HG03025 (cell line): Measurements from ENCODE around the gene HIF1A.
"Not testable (repeated sequence)": the region's sequence is repeated elsewhere in the genome, so short reads cannot be mapped to it uniquely, and the experiment has no call there.

Experiments
- ATAC-seq: cut with Tn5 transposase; IDR thresholded peaks from one replicate; pipeline ENCODE4 v1.9.1; 2021; ENCODE audit warnings: mild to moderate bottlenecking, moderate library complexity; ENCODE audit not compliant: unreplicated experiment, low FRiP score

The HIF1A gene

DNA sequence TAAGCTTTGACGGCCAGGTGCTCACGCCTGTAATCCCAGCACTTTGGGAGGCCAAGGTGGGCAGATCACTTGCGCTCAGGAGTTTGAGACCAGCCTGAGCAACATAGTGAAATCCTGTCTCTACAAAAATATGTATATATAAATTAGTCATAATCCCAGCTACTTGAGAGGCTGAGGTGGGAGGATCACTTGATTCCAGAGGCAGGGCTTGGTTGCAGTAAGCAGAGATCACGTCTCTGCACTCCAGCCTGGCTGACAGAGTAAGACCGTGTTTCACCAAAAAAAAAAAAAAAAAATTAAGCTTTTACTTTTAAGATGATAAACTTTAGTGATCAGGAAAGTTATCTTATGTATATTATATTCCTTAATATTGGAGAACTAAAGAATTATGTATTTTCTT is 48.9 kb downstream of the HIF1A start:
- no peak for ATAC-seq

DNA sequence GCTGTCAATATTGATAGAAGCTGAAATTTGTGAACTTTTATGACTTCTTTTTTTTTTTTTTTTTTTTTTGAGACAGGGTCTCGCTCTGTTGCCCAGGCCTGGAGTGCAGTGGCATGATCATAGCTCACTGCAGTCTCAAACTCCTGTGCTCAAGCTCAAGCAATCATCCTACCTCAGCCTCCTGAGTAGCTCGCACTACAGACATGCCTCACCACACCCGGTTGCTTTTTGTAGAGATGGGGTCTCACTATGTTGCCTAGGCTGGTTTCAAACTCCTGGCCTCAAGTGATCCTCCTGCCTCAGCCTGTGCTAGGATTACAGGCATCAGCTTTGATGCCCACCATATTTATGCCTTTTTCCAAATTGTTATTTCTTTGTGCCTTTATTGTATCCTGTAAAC is 51.0 kb downstream of the HIF1A start:
- not testable (repeated sequence) for ATAC-seq

- no peak for ATAC-seq
These were observed 51.6 kb downstream of the HIF1A start for GRCh38 chr14:61746881-61747280.

DNA sequence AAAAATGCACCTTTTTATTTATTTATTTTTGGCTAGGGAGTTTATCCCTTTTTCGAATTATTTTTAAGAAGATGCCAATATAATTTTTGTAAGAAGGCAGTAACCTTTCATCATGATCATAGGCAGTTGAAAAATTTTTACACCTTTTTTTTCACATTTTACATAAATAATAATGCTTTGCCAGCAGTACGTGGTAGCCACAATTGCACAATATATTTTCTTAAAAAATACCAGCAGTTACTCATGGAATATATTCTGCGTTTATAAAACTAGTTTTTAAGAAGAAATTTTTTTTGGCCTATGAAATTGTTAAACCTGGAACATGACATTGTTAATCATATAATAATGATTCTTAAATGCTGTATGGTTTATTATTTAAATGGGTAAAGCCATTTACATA is 52.0 kb downstream of the HIF1A start:
- ATAC-seq = no peak

DNA sequence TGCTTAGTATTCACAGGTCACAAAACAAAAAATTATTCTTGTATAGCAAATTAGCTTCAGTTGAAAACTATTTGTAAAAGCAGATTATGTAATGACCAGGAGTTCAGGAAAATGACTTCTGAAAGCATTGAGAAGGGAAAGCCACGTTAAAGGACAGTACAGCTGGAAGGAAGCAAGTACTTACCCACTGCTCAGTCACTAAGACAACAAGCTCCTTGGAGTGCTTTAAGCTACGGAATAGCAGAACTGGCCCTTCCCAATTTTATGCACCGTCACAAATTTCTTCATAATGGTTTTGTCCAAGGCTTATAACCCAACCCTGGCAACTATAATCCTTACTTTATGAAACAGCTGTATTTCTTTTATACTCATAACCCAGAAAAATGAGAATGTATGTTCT is 54.0 kb downstream of the HIF1A start:
- ATAC-seq = no peak

DNA sequence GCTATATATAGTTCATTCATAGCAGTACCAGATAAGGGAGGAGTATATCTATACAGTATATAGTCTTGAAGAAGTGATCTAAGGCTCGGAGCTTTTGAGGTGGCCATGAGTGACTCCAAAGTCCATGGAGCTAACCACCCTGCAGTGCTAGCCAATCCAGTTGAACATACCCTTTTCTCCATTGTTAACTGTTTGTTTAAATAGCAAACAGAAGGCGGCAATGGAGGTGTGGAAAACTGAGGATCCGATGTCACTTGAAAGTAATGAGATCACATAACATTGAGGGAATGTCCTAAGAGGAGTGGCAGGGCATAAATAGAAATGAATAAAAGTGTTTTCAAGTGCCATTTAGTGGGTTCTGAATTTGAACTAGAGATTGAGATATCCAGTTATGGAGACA is 54.6 kb downstream of the HIF1A start:
- ATAC-seq = no peak

DNA sequence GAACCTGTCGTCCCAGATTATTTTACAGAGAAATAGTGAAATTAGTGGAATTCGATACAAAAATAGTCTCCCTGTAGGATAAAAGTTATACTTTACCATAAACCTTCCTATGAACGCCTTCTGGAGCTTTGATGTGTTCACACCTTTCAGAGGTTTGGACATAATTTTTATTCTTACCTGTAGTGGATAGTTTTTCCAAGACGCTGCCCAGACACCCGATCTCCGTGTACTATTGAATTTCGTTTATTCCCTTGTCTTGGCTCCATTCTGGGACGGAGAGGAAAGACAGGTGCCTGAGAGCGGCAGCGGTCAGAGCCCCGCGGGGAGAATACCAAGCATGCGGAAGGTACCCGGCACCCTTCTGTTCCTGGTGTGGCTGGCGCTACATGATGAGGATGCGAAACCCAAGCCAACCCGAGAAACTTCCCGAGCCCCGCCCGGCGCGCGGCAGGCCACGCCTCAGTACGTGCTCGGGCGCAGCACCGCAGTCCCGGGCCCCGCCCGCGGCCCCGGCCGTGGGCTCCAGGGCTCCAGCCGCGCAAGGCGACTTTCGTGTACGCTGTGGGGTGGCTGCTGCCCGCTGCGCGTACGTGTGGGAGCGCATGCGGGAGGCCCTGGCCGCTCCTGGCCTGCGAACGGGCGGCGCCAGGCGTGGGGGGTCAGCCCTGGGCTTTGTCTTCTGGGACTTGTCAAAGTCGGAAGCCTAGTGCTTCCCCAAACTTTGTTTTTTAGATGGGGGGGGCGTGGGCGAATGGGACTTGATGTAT is 55.6 kb downstream of the HIF1A start:
- ATAC-seq = peak; percentile 95

DNA sequence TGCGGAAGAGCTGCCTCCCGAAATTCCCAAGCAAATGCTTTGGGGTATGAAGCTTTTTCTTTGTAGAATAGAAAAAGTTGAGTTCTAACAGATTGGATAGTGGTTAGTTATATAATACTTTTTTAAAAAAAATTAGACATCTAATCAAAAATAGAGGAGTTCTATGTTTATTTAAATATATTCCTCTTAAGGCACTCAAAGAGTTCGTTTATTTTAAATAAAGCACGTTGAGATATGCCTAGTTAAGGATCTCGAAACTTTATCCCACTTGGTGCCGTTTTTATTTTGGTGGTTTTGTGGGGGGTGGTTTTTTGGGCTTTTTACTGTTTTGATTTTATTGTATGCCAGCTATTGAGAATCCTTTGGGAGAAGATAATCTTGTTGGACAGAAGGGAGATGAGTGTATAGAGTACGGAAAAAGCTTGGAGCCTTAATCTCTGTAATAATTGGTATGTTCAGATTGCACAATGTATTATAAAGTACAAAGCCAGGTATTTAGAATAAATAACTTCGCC is 56.2 kb downstream of the HIF1A start:
- ATAC-seq = no peak

DNA sequence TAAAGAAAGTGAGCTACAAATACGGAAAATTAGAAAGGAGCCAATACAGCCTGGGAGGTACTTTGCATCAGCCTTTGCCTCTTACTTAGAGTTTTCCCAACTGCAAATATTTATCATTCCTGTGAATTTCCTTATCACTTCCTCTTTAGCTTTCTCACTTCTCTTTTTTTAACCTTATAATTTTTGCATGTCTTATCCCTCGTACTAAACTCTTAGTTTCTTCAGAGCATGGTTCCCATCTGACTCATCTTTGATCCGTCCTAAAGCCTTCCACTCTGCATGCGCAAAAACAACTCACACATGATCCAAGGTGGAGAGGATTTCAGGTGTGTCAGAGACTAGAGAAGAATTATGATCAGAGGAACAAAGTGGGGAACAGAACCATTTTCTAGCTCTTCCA is 57.3 kb downstream of the HIF1A start:
- ATAC-seq = no peak

DNA sequence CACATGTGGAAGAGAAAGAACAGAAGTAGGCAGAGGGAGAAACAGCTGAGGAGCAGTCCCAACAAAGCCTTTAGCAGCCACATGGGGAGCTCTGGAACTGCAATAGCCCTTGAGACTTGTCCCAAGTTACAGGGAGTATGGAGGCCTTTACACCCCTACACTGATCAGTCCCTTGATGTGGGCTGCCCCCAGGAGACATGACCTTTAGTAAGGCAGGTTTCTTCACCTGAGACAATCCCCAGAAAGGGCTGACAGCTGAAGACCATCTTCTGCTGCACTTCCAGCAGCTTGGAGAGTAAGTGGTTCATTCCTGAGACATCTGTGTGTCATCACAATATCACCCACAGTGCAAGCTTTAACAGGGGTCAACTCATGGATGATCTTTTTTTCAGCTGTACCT is 58.3 kb downstream of the HIF1A start:
- ATAC-seq = no peak

- no peak for ATAC-seq
These were observed 59.5 kb downstream of the HIF1A start for GRCh38 chr14:61754627-61755381.

- ATAC-seq = not testable (repeated sequence)
These were observed 60.0 kb downstream of the HIF1A start for GRCh38 chr14:61755382-61755742.

GRCh38 chr14:61756135-61756534 is 60.8 kb downstream of the HIF1A start:
- no peak for ATAC-seq

GRCh38 chr14:61759878-61760277 is 64.6 kb downstream of the HIF1A start:
- ATAC-seq = no peak

GRCh38 chr14:61761557-61761956 is 66.2 kb downstream of the HIF1A start:
- no peak for ATAC-seq

DNA sequence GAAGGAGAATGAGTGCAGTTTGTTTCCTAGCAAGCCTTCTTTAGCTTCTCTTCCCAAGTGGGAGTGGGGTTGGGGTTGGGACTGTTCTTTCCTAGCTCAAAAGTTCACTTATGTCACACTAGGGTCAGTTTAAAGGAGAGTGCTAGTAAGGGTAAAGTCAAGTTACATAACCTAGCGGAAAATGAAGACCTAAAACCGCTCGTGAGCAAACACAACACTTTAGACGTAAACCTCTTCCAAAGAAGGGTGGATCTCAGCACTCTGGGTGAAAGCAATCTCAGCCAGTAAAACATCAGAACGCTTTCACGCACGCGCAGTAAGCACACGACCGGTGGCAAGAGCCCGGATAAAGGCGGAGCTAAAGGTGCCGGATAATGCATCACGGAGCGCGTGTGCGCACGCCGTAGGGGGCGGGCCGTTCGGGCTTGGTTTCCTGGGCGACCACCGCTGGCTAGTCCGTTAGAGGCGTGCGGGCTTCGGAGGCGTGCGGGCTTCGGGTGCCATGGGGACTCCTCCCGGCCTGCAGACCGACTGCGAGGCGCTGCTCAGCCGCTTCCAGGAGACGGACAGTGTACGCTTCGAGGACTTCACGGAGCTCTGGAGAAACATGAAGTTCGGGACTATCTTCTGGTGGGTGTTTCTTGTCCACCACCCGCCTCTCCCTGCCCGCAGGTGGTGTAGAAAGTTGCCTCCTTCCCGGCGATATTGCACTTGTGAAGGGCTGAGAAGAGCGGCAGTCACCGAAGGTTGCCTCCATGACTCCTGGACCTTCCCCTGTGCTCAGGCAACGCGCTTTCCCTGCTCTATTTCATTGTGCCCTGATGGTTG is 66.9 kb downstream of the HIF1A start, which contains the start of gene SNAPC1:
SNAPC1 (plus strand) TSS at position 462 of the 828 bp plus-strand sequence; CDS start at position 503, 41 bp downstream.
- peak; percentile 98 for ATAC-seq

- ATAC-seq = no peak
These were observed 69.2 kb downstream of the HIF1A start for GRCh38 chr14:61764342-61765122.

GRCh38 chr14:61765225-61765943 is 70.1 kb downstream of the HIF1A start:
- ATAC-seq = no peak

- ATAC-seq = no peak
These were observed 70.8 kb downstream of the HIF1A start for GRCh38 chr14:61766151-61766550.
